GM11168 (cell line): ENCODE measurements around the gene NYAP2.

Experiments
- in situ Hi-C: fragments of 300-500 bp; cut with MboI; formaldehyde crosslinking; loops from one replicate; pipeline ENCODE4 v1.12.0; 2022; ENCODE audit warnings: low sequenced_read_pairs; ENCODE audit not compliant: unreplicated experiment

The NYAP2 gene

GRCh38 chr2:225690153-225690552 is 290.6 kb downstream of the NYAP2 start:
- in situ Hi-C loops = no loop called here

- in situ Hi-C loops = no loop called here
Measured at GRCh38 chr2:225691711-225692110, 292.2 kb downstream of the NYAP2 start.

DNA sequence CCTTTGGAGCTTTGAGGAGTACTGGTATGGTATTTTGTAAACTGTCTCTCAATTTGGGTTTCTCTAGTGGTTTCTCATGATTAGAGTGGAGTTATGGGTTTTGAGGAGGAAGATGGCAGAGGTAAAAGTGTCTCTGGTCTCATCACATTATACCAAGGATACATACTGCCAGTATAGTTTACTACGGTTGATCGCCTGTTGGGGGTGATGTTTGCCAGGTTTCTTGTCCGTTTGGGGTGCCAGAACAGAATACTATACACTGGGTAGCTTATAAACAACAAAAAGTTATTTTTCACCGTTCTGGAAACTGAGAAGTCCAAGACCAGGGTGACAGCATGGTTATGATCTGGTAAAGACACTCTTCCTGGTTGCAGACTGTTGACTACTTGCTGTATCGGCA is 293.7 kb downstream of the NYAP2 start:
- in situ Hi-C loops = no loop called here

- in situ Hi-C loops = no loop called here
Measured at GRCh38 chr2:225694664-225695063, 295.2 kb downstream of the NYAP2 start.

- in situ Hi-C loops = no loop called here
Measured at GRCh38 chr2:225697936-225698335, 298.4 kb downstream of the NYAP2 start.
